Brain microvascular endothelial cell (primary cell): ENCODE data around the gene PRKN.

Experiments used
- DNase-seq: peaks from one replicate; pipeline ENCODE4 v3.0.0-alpha.2; 2020
- H3K27ac ChIP-seq: fragments of 250-450 bp; sonication (Bioruptor Pico); 2 replicates; pipeline ENCODE4 v1.5.1; 2020; ENCODE audit warnings: mild to moderate bottlenecking, moderate library complexity
- H3K27me3 ChIP-seq: fragments of 250-450 bp; sonication (Bioruptor Pico); replicated peaks from 2 replicates; pipeline ENCODE4 v1.5.1; 2020; ENCODE audit warnings: mild to moderate bottlenecking
- H3K36me3 ChIP-seq: fragments of 250-450 bp; sonication (Bioruptor Pico); replicated peaks from 2 replicates; pipeline ENCODE4 v1.5.1; 2020; ENCODE audit warnings: mild to moderate bottlenecking
- H3K4me3 ChIP-seq: 2 replicates; pipeline ENCODE4 v1.5.1; 2011; ENCODE audit warnings: low read depth, mild to moderate bottlenecking, control low read depth, low read length, moderate library complexity
- in situ Hi-C: cut with HindIII; loops from 2 replicates; pipeline ENCODE4 v1.10.0; 2017; ENCODE audit warnings: low sequenced_read_pairs, low pct_ligation_motif_present
- TF ChIP-seq, protein P1 (sequence below): IDR thresholded peaks from 2 replicates; pipeline ENCODE4 v1.5.1; 2011; ENCODE audit warnings: low read depth, mild to moderate bottlenecking, moderate library complexity, low read length, control low read depth, inconsistent platforms; ENCODE audit errors: missing control alignments

The PRKN gene

DNA sequence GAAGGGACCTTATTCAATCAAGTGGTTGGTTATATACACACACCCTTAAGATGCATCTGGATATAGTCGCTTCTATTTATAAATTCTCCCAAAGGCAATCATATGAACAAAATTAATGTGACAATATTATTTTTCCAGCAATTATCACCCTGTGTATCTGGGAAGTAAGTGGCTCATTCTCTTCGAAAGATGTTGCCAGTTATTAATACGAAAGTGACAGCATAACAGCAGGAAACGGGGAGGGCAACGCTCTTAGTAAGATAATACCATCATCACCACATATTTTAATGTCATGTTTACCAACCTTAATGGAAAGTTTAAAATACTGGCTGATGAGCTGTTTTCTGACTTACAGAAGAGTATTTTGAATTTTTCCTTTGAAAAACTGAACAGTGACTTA is 756.5 kb downstream of the PRKN start:
- no peaks in the 10 kb centered on the region for H3K36me3 ChIP-seq
- no peak overlapping the region for H3K4me3 ChIP-seq
- DNase-seq: no peak
- TF ChIP-seq, protein P1, sequence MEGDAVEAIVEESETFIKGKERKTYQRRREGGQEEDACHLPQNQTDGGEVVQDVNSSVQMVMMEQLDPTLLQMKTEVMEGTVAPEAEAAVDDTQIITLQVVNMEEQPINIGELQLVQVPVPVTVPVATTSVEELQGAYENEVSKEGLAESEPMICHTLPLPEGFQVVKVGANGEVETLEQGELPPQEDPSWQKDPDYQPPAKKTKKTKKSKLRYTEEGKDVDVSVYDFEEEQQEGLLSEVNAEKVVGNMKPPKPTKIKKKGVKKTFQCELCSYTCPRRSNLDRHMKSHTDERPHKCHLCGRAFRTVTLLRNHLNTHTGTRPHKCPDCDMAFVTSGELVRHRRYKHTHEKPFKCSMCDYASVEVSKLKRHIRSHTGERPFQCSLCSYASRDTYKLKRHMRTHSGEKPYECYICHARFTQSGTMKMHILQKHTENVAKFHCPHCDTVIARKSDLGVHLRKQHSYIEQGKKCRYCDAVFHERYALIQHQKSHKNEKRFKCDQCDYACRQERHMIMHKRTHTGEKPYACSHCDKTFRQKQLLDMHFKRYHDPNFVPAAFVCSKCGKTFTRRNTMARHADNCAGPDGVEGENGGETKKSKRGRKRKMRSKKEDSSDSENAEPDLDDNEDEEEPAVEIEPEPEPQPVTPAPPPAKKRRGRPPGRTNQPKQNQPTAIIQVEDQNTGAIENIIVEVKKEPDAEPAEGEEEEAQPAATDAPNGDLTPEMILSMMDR: no peak
- H3K27ac ChIP-seq: no peak overlapping the region
- H3K27me3 ChIP-seq: no peaks in the 10 kb centered on the region
- in situ Hi-C loops: no loop called here

DNA sequence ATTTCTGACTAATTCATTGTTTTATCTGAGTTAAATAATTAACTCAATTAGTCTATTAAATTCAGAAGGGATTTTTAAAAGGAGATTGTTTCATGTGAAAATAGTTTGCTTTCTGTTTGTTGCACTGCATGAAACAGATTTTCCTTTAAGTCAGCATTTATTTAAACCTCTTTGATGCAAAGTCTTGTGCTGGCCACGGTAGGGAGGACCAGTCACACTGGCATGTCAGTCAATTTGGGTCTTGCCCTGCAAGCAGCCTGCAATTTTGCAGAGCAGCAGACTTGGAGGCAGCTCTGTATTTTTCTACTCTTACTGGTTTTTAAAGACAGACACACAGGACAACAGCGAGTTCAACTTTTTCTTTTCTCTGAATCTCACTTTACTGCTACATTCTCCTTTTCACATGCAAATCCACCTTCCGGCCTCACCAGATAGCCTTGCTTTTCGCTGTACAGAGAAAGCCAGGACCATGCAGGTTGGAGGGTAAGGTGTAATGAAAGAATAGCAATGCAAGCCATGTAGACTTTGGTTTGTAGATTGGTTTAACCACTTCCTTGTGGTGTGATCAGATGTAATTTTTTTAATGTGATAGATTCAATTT is 763.8 kb downstream of the PRKN start:
- TF ChIP-seq, protein P1: no peak
- no peak overlapping the region for H3K4me3 ChIP-seq
- no peaks in the 10 kb centered on the region for H3K27me3 ChIP-seq
- in situ Hi-C loops: no loop called here
- no peaks in the 10 kb centered on the region for H3K36me3 ChIP-seq
- H3K27ac ChIP-seq: no peak overlapping the region
- no peak for DNase-seq

DNA sequence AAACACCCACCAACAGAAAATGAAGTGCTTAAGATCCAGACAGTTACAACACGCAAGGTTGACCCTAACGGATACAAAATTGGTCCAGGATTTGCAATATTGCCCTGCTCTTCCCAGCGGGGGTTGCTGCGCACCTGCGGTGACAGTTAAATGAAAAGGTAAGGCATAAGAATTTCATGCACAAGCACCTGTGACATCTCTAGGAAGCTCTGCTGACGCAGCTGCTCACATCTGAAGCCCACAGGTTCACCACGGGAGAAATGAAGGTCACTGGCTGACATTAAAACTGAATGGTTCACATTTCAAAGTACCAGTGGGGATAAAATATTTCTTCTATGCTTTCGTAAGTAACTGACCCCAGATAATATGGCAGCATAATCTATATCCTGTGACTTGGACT is 764.4 kb downstream of the PRKN start:
- Histone ChIP-seq H3K36me3 (no peaks in the 10 kb centered on the region), H3K27ac (no peak overlapping the region), H3K27me3 (no peaks in the 10 kb centered on the region), H3K4me3 (no peak overlapping the region)
- TF ChIP-seq, protein P1: no peak
- DNase-seq: no peak
- in situ Hi-C loops: no loop called here

DNA sequence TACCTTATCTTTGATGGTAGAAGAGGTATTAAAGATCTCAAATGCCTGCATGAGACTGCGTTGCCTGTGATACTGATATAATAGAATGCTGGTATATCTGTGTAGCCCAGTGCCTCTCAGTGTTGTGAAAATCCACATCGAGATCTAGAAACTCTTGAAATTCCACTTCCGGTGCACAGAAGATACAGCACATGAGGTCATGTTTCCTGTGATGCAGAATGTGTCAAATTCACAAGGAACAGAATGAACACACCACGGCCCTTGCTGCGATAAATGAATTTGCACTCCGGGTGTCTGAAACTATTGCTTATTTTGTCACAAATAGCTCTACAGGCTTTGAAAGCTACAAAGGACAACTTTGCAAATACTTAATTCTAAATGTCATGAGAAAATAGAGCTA is 765.8 kb downstream of the PRKN start:
- TF ChIP-seq, protein P1: no peak
- no peak for DNase-seq
- H3K4me3 ChIP-seq: no peak overlapping the region
- in situ Hi-C loops: no loop called here
- no peak overlapping the region for H3K27ac ChIP-seq
- H3K36me3 ChIP-seq: no peaks in the 10 kb centered on the region
- no peaks in the 10 kb centered on the region for H3K27me3 ChIP-seq

DNA sequence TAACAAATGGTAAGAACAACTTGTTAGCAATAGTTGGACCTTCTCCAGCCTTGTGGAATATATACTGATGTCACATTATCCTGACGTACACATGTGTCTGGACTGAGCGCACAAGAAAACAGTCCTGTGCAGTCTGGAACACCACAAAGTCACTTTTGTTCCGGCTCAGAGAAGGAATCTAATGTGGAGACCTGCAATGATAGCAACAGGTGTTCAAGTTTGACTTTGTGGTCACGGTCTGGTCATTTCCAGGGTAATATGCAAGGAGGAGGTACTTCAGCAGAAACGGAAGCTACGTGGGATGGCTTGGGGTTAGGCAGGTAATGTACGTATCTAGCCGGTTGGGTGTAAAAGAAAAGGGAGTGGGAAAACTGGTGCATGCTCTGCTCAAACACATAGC is 766.5 kb downstream of the PRKN start:
- in situ Hi-C loops: no loop called here
- Histone ChIP-seq H3K36me3 (no peaks in the 10 kb centered on the region), H3K4me3 (no peak overlapping the region), H3K27ac (no peak overlapping the region), H3K27me3 (no peaks in the 10 kb centered on the region)
- TF ChIP-seq, protein P1: no peak
- no peak for DNase-seq

DNA sequence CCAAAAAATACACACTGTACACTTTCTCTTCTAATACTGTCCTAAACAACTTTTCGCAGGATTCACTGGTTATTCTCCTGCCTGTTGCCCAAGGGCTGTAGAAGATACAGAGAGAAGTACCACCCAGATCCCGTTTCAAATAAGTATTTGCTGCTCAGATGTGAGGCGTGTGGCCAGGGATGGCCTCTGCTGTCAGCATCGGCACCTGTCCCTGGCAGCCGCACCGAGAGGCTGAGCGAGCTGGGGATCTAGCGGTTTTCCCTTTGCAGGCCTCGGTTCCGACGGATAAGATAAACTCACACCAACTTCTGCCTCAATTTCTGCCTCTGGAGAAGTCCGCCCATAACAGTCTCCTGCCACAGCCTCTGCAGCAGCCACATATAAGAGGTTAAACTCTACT is 768.5 kb downstream of the PRKN start:
- no peaks in the 10 kb centered on the region for H3K27me3 ChIP-seq

More for the DNA sequence above, 768.5 kb downstream of the PRKN start:
- in situ Hi-C loops: no loop called here
- DNase-seq: no peak
- Histone ChIP-seq H3K36me3 (no peaks in the 10 kb centered on the region), H3K27ac (no peak overlapping the region), H3K4me3 (no peak overlapping the region)
- TF ChIP-seq, protein P1: no peak
